Measurements from ENCODE around the gene BTNL2. TPM values are rescaled to one million over a fixed set of nuclear protein-coding genes. Genes with fewer than 3 reads are reported as not detected.

BTNL2 gene
- total RNA-seq, 1 donor from 2014 or later = not detected

DNA sequence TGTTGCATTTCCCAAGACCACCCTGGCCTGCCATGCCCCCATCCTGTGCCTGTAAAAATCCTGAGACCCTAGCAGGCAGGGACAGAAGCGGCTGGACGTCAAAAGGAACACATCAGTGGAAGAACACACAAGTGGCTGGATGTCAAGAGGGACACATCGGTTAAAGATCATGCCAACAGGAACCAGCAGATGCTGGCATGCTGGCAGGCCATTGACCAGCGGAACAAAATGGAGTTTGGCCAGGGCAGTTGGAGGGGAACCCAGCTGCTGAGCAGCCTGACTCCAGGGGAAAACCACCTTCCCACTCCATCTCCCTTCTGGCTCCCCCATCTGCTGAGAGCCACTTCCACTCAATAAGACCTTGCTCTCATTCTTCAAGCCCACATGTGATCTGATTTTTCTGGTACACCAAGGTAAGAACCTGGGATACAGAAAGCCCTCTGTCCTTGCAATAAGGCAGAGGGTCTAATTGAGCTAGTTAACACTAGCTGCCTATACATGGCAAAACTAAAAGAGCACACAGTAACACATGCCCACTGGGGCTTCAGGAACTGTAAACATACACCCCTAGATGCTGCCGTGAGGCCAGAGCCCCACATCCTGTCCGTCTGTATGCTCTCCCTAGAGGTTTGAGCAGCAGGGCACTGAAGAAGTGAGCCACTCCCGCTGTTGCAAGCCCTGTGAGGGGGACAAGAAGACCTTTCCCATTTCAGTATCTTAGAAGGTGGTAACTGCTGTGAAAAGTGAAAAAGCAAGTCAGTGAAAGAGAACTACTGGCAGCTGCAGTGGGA, 31.0 kb downstream of the BTNL2 start:
- H3K4me1 Mint-ChIP-seq = no peaks in the 10 kb centered on the region
- H3K4me3 Mint-ChIP-seq = no peak overlapping the region
- peaks cover 4% of the 10 kb centered on the region for H3K9me3 Mint-ChIP-seq
- TF ChIP-seq, protein P1, sequence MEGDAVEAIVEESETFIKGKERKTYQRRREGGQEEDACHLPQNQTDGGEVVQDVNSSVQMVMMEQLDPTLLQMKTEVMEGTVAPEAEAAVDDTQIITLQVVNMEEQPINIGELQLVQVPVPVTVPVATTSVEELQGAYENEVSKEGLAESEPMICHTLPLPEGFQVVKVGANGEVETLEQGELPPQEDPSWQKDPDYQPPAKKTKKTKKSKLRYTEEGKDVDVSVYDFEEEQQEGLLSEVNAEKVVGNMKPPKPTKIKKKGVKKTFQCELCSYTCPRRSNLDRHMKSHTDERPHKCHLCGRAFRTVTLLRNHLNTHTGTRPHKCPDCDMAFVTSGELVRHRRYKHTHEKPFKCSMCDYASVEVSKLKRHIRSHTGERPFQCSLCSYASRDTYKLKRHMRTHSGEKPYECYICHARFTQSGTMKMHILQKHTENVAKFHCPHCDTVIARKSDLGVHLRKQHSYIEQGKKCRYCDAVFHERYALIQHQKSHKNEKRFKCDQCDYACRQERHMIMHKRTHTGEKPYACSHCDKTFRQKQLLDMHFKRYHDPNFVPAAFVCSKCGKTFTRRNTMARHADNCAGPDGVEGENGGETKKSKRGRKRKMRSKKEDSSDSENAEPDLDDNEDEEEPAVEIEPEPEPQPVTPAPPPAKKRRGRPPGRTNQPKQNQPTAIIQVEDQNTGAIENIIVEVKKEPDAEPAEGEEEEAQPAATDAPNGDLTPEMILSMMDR (IDR thresholded peaks at IDR 0.05; ENCODE audit: unreplicated experiment) = no peak
- peaks cover 6% of the 10 kb centered on the region for H3K36me3 Mint-ChIP-seq
- no peak for DNase-seq (ENCODE audit: low spot score in 2 of 2, unreplicated experiment in 2 of 2)
- no peaks in the 10 kb centered on the region for H3K27me3 Mint-ChIP-seq (ENCODE audit: low read depth)
- no peak overlapping the region for H3K27ac Mint-ChIP-seq

DNA sequence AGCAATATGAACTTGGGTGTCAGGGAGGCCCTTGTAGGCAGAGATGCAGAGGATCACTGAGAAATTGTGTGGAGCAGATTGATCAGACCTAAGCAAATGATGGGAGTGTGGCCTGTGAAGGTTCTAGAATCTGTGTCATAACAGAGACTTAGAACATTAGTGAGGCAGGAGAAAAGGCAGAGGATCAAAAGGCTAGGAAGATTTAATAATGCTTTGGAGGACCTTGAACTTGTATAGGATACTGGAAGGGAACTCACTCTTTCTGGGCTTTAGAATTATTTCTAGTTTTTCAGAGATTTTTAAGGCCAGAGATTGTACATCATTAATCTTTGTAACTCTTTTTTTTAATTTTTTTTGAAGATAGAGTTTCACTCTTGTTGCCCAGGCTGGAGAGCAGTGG, 35.2 kb downstream of the BTNL2 start, which contains the start of gene TSBP1:
TSBP1 (minus strand) TSS at position 101 of the 400 bp plus-strand sequence. CDS start 197 bp downstream, outside the sequence.
- peaks cover 4% of the 10 kb centered on the region for H3K9me3 Mint-ChIP-seq

DNA sequence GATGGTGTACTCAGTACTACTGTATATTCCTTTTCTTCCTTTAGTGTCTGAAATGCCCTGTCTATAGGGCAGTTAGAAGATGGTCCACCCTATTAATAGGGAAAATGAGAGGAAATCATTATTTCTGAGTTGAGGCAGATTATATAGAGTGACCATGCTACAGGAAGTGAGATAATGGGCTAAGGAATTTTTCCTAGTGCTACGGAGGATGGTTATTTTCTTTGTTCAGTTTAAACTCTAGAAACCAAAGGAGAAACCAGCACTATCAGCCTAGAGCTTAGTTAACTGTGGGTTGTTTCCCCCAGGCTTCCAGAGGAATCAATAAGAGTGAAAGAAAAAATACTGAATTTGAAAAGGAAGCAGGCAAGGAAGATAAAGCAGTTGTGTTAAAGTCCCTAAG, 35.8 kb downstream of the BTNL2 start:
- TF ChIP-seq, protein P1 (IDR thresholded peaks at IDR 0.05; ENCODE audit: unreplicated experiment) = no peak
- no peak for DNase-seq (ENCODE audit: low spot score in 2 of 2, unreplicated experiment in 2 of 2)
- H3K27me3 Mint-ChIP-seq (ENCODE audit: low read depth) = peaks cover 2% of the 10 kb centered on the region
- peaks cover 4% of the 10 kb centered on the region for H3K9me3 Mint-ChIP-seq
- no peaks in the 10 kb centered on the region for H3K4me1 Mint-ChIP-seq
- H3K36me3 Mint-ChIP-seq = peaks cover 5% of the 10 kb centered on the region
- H3K4me3 Mint-ChIP-seq = no peak overlapping the region
- peak overlapping the region; percentile 71 for H3K27ac Mint-ChIP-seq

More for the DNA sequence above, 35.2 kb downstream of the BTNL2 start, which contains the start of gene TSBP1:
- Mint-ChIP-seq H3K27ac (peak within 1 kb of the TSS; percentile 71), H3K4me3 (no peak within 1 kb of the TSS), H3K27me3 (ENCODE audit: low read depth) (peaks cover 2% of the 10 kb centered on the region), H3K36me3 (peaks cover 6% of the 10 kb centered on the region), H3K4me1 (no peaks in the 10 kb centered on the region)
- TF ChIP-seq, protein P1 (IDR thresholded peaks at IDR 0.05; ENCODE audit: unreplicated experiment) = no peak
- DNase-seq (ENCODE audit: low spot score in 2 of 2, unreplicated experiment in 2 of 2) = no peak

DNA sequence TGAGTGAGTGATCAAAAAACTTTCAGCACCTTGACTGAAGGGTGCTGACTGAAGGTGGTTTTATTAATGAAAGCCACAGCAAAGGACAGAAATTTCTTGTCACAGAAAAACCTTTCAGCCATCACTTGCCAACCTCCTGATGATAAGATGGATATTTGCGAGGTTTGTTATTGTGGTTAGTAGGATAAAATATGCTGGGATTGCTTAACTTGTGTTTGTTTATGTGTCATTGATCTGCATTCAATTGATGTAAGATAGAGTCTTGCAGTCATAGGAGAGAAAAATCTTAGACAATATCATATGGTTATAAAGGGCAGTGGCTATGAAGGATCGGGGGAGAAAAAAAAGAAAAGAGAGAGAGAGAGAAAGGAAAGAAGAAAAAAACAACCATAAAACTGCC, 36.5 kb downstream of the BTNL2 start:
- TF ChIP-seq, protein P1 (IDR thresholded peaks at IDR 0.05; ENCODE audit: unreplicated experiment) = no peak
- H3K36me3 Mint-ChIP-seq = peaks cover 4% of the 10 kb centered on the region
- H3K27me3 Mint-ChIP-seq (ENCODE audit: low read depth) = peaks cover 5% of the 10 kb centered on the region
- no peak overlapping the region for H3K27ac Mint-ChIP-seq
- no peak overlapping the region for H3K4me3 Mint-ChIP-seq
- H3K4me1 Mint-ChIP-seq = no peaks in the 10 kb centered on the region
- DNase-seq (ENCODE audit: low spot score in 2 of 2, unreplicated experiment in 2 of 2) = no peak
- H3K9me3 Mint-ChIP-seq = peaks cover 4% of the 10 kb centered on the region

DNA sequence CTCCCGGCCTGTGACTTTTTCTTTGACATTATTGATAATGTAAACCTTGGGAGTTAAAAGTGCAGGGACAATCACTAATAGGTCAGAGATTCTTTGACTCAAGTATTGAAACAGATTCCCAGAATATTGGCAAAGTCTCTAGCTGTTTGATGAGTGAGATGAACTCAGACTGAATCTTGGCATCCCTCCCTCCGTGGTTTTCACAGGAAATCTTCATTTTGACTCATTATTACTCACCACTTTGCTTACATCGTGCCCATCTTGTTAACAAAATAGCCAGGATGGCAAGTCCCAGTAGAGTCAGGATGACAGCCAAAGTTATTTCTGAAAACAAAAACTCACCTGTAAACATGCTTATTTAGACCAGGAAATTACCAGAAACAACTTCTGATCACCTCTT, 37.3 kb downstream of the BTNL2 start:
- no peaks in the 10 kb centered on the region for H3K4me1 Mint-ChIP-seq
- no peak overlapping the region for H3K4me3 Mint-ChIP-seq
- peaks cover 4% of the 10 kb centered on the region for H3K9me3 Mint-ChIP-seq
- TF ChIP-seq, protein P1 (IDR thresholded peaks at IDR 0.05; ENCODE audit: unreplicated experiment) = no peak
- no peak overlapping the region for H3K27ac Mint-ChIP-seq
- peaks cover 4% of the 10 kb centered on the region for H3K36me3 Mint-ChIP-seq
- peaks cover 9% of the 10 kb centered on the region for H3K27me3 Mint-ChIP-seq (ENCODE audit: low read depth)
- no peak for DNase-seq (ENCODE audit: low spot score in 2 of 2, unreplicated experiment in 2 of 2)

All from mesothelial cell of epicardium (in vitro differentiated cells).